ENCODE results near the gene CD59.

Gene CD59

DNA sequence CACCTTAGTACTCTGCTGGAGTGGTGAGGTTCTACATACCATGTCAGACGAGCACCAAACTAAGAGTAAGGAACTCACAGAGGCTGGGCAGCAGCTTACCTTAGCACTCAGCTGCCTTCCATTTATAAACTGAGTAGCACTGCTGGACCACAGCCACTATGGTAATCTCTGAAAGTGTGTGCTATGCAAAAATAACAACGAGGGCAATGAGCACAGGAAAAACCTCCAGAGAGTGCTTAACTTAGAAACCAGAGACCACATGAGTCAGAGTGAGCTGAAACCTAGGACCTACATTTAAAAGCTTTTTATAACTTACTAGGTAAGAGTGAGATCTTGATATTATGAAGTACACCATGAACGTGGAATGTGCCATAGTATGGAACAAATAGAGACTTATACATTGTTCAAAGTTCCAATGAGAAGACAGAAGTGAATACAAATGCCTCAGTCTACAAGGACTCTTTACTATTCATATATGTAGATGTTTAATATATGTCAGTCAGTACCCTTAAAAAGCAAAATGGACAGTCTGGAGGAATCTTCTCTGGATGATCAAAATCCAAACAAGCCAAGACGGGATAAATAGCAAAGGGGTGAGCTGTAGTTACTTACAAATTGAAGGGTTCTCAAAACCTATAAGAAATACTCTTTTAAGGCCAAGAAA lies 17.2 kb upstream of the CD59 start:
- no peaks in the 10 kb centered on the region for H3K9me3 ChIP-seq (ENCODE audit: control insufficient read depth, low read length)
- no peak overlapping the region for H3K9ac ChIP-seq
- H3K79me2 ChIP-seq: no peaks in the 10 kb centered on the region
- no peaks in the 10 kb centered on the region for H3K36me3 ChIP-seq (ENCODE audit: control insufficient read depth, insufficient read depth, low read length)
- TF ChIP-seq, protein P1, sequence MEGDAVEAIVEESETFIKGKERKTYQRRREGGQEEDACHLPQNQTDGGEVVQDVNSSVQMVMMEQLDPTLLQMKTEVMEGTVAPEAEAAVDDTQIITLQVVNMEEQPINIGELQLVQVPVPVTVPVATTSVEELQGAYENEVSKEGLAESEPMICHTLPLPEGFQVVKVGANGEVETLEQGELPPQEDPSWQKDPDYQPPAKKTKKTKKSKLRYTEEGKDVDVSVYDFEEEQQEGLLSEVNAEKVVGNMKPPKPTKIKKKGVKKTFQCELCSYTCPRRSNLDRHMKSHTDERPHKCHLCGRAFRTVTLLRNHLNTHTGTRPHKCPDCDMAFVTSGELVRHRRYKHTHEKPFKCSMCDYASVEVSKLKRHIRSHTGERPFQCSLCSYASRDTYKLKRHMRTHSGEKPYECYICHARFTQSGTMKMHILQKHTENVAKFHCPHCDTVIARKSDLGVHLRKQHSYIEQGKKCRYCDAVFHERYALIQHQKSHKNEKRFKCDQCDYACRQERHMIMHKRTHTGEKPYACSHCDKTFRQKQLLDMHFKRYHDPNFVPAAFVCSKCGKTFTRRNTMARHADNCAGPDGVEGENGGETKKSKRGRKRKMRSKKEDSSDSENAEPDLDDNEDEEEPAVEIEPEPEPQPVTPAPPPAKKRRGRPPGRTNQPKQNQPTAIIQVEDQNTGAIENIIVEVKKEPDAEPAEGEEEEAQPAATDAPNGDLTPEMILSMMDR (IDR thresholded peaks at IDR 0.05): no peak
- no peak overlapping the region for H3K4me3 ChIP-seq (ENCODE audit: low read depth, low read length)
- H2AFZ ChIP-seq: no peak overlapping the region
- H3K4me2 ChIP-seq (ENCODE audit: low read length): no peak overlapping the region
- no peak overlapping the region for H3K27ac ChIP-seq
- no peaks in the 10 kb centered on the region for H3K27me3 ChIP-seq (ENCODE audit: control insufficient read depth, insufficient read depth, low read length)
- no peaks in the 10 kb centered on the region for H3K4me1 ChIP-seq

DNA sequence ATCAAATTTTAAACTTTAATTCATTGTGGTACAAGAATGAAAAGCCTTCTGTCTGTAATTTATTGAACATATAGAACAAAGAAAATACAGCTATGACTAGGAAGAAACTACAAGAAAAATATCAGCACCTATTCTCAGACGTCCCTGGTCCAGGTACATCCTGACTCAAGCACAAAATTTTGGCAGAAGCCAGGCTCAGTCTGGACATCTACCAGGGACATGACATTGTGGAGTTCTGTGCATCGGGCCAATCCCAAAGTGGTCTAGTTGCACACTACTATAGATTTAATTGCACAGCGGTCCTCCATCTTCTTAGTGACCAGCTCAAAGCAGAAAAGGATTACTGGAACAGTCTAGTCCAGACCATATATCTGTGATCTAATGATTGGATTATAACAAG lies 15.7 kb upstream of the CD59 start:
- Histone ChIP-seq H3K27ac (no peak overlapping the region), H3K4me3 (ENCODE audit: low read depth, low read length) (no peak overlapping the region), H3K36me3 (ENCODE audit: control insufficient read depth, insufficient read depth, low read length) (no peaks in the 10 kb centered on the region)

DNA sequence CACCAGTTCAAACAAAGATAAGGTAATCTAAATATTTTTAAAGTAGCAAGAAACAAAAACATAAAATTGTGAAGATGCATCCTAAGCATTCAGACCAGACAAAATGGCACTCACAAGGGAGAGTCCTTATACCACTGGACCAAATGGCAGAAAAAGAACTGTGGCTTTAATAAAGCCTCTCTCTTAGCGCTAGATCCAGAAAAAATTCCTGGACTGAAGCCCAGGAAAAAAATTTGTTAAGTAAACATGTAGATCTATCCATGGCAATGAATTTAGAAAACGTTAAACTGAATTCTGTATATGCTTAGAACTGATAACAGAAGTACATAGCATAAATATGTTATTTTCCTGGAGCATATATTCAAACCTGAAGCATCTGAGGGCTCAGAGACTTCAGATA lies 11.8 kb upstream of the CD59 start:
- Histone ChIP-seq H3K27ac (no peak overlapping the region), H3K36me3 (ENCODE audit: control insufficient read depth, insufficient read depth, low read length) (no peaks in the 10 kb centered on the region), H3K27me3 (ENCODE audit: control insufficient read depth, insufficient read depth, low read length) (no peaks in the 10 kb centered on the region), H3K79me2 (no peaks in the 10 kb centered on the region), H3K4me1 (no peaks in the 10 kb centered on the region), H3K4me2 (ENCODE audit: low read length) (no peak overlapping the region), H3K9me3 (ENCODE audit: control insufficient read depth, low read length) (no peaks in the 10 kb centered on the region), H3K9ac (no peak overlapping the region), H3K4me3 (ENCODE audit: low read depth, low read length) (no peak overlapping the region), H2AFZ (no peak overlapping the region)
- TF ChIP-seq, protein P1 (IDR thresholded peaks at IDR 0.05): no peak

More for the DNA sequence above, 15.7 kb upstream of the CD59 start:
- Histone ChIP-seq H2AFZ (no peak overlapping the region), H3K4me1 (no peaks in the 10 kb centered on the region), H3K4me2 (ENCODE audit: low read length) (no peak overlapping the region), H3K9me3 (ENCODE audit: control insufficient read depth, low read length) (no peaks in the 10 kb centered on the region), H3K9ac (no peak overlapping the region), H3K79me2 (no peaks in the 10 kb centered on the region), H3K27me3 (ENCODE audit: control insufficient read depth, insufficient read depth, low read length) (no peaks in the 10 kb centered on the region)
- TF ChIP-seq, protein P1 (IDR thresholded peaks at IDR 0.05): no peak

DNA sequence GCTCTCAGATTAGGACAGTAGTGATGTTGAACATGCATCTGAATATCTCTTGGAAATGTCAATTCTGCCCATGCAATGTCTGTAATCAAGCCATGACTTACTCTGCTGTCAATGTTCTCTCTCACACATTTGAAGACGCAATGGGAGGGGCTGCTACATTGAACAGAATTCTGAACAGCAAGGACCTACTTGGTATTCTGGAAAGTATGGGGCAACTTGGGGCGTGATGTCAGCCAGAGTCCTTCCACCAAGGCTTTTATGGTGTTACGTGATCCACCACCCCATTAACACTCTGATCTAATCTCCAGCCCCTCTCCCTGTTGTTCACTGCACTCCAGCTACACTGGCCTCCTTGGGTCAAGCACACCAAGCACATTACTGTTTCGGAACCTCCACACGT lies 7.1 kb upstream of the CD59 start:
- H3K9ac ChIP-seq: no peak overlapping the region
- TF ChIP-seq, protein P1 (IDR thresholded peaks at IDR 0.05): no peak
- no peaks in the 10 kb centered on the region for H3K9me3 ChIP-seq (ENCODE audit: control insufficient read depth, low read length)
- no peak overlapping the region for H3K4me3 ChIP-seq (ENCODE audit: low read depth, low read length)
- H3K36me3 ChIP-seq (ENCODE audit: control insufficient read depth, insufficient read depth, low read length): no peaks in the 10 kb centered on the region
- H2AFZ ChIP-seq: no peak overlapping the region
- no peaks in the 10 kb centered on the region for H3K79me2 ChIP-seq
- no peak overlapping the region for H3K27ac ChIP-seq
- no peaks in the 10 kb centered on the region for H3K27me3 ChIP-seq (ENCODE audit: control insufficient read depth, insufficient read depth, low read length)
- H3K4me1 ChIP-seq: no peaks in the 10 kb centered on the region
- no peak overlapping the region for H3K4me2 ChIP-seq (ENCODE audit: low read length)

DNA sequence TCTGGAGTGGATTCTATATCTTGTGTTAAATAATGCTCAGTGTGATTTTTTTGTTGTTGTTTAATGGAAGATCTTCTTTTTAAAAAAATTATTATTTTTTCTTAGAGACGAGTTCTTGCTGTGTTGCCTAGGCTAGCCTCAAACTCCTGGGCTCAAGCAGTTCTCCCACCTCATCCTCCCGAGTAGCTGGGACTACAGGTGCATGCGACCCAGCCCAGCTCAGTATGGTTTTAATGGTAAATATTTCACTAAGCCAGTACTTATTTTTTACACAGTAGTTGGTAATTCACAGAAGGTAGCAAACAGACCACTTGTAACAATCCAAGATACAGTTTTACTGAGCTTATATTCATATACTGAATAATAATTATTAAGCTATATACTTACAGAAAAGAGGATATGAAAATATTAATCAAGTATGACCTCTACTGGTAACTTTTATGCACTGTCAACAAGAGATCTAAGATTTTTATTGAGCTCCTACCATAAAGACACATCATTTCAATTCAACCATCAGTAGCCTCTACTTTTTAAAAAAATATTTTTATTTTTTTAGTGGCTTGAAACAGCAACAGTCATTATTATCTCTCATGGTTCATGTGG lies 6.1 kb upstream of the CD59 start:
- no peaks in the 10 kb centered on the region for H3K9me3 ChIP-seq (ENCODE audit: control insufficient read depth, low read length)
- no peaks in the 10 kb centered on the region for H3K36me3 ChIP-seq (ENCODE audit: control insufficient read depth, insufficient read depth, low read length)
- no peak overlapping the region for H3K4me2 ChIP-seq (ENCODE audit: low read length)
- H3K9ac ChIP-seq: no peak overlapping the region
- TF ChIP-seq, protein P1 (IDR thresholded peaks at IDR 0.05): peak; percentile 44
- no peaks in the 10 kb centered on the region for H3K4me1 ChIP-seq
- H3K4me3 ChIP-seq (ENCODE audit: low read depth, low read length): no peak overlapping the region
- H2AFZ ChIP-seq: no peak overlapping the region
- no peak overlapping the region for H3K27ac ChIP-seq
- no peaks in the 10 kb centered on the region for H3K27me3 ChIP-seq (ENCODE audit: control insufficient read depth, insufficient read depth, low read length)
- H3K79me2 ChIP-seq: no peaks in the 10 kb centered on the region

Measured in parathyroid adenoma (tissue), 2 donors.